Measurements from ENCODE around the gene GINS2.

DNA sequence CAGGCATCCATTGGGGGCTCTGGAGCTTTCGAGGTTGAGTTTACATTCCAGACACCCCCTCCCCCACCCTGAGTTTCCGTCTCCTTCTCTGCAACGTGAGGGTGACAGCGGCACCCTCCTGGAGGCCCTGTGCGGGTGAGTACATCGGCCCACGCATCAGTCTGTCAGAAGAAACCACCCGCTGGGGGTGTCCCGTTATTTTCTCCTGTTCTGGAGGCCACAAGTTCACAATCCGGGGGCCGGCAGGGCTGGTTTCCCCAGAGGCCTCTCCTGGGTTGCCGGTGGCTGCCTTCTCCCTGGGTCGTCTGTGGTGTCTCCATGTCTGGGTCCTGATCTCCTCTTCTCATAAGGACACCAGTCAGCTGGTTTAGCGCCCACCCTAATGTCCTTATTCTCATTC is 39.9 kb downstream of the GINS2 start:
- TF ChIP-seq GATA3 (IDR thresholded peaks at IDR 0.05; ENCODE audit: low read depth, low read length): no peak
- TF ChIP-seq GATA2 (IDR thresholded peaks at IDR 0.05; ENCODE audit: low read depth, low read length): no peak
